CD4-positive, alpha-beta T cell treated with Interleukin-12 subunit alpha and Interleukin-12 subunit beta, for 1 hour (primary cell): ENCODE results near the gene SP100.
"Not testable (repeated sequence)": the region's sequence is repeated elsewhere in the genome, so short reads cannot be mapped to it uniquely, and the experiment has no call there.

Source experiments
- DNase-seq: peaks from one replicate; pipeline ENCODE4 v3.0.0-alpha.2; 2020

Gene SP100

GRCh38 chr2:230422149-230422548 is 6.1 kb downstream of the SP100 start:
- DNase-seq = no peak

- DNase-seq = no peak
Observed at GRCh38 chr2:230423851-230424458, 8.0 kb downstream of the SP100 start.

DNA sequence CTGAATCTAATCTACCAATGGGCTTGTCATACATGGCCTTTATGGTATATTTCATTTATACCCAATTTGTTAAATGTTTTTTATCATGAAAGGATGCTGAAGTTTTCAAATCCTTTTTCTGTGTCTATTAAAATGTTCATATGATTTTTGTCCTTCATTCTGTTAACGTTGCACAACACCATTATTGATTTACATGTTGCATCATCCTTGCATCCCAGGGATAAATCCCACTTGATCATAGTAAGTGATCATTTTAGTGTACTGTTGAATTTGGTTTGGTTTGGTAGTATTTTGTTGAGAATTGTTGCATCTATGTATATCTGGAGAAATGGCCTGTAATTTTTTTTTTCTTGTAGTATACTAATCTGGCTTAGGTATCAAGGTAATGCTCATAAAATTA is 9.4 kb downstream of the SP100 start:
- DNase-seq = no peak

DNA sequence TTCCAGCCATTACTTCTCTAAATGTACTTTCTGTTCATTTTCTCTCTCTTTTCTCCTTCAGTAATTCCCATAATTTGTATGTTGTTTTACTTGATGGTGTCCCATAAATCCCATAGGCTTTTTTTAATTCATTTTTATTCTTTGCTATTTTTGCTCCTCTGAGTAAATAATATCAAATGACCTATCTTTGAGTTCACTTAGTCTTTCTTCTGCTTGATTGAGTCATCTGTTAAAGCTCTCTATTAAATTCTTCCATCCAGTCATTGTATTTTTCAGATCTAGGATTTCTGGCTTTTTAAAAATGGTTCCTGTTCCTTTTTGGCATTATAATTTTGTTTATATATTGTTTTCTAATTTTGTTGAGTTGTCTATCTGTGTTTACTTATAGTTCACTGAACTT is 13.5 kb downstream of the SP100 start:
- DNase-seq = no peak

DNA sequence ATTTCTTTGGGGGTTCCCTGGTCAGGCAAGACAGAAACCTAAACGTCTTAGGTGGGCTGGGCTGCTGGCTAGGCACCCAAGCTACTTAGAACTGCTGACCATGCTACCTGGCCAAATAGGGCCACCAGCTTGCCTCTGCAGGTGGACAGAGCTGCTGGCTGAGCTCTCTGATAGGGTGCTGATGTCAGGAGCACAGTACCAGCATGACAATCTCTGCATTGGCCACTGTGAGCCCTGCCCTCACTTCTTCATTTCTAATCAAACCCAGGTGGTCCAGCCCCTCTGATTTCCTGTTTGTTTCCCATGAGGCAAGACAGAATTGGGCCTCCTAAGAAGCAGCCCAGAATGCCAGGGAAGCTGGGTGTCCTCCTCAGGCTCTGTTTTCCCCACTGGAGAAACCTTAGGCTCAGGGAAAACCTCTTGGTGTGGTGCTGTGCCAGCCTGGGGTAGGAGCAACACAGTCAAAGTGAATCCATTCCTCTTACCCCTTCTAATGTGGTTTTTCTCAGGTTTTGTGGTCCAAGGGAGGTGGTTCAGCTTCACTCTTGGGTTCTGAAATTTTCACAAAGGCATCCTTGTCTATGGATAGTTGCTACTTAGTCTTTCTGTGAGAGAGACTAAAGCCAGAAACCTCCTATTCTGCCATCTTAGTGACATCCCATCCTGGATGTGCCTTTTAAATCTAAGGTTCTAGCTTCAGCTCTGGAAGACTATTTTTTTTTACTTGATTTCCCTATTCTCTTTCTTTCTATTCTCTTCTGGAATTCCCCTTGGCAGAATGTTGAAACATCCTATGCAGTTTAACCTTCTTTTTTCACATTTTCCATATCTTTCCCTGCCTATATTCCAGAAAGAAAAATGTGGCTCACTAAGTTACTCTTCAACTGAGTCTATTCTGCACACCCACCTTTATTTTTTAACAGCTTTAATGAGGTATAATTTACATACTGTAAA is 15.2 kb downstream of the SP100 start:
- DNase-seq = no peak

GRCh38 chr2:230434677-230435324 is 18.8 kb downstream of the SP100 start:
- no peak for DNase-seq

GRCh38 chr2:230435431-230435830 is 19.4 kb downstream of the SP100 start:
- DNase-seq = no peak

GRCh38 chr2:230439121-230439520 is 23.1 kb downstream of the SP100 start:
- not testable (repeated sequence) for DNase-seq

- DNase-seq = peak; percentile 47
Observed at GRCh38 chr2:230439590-230439989, 23.6 kb downstream of the SP100 start.

GRCh38 chr2:230441227-230441897 is 25.4 kb downstream of the SP100 start:
- peak; percentile 67 for DNase-seq

DNA sequence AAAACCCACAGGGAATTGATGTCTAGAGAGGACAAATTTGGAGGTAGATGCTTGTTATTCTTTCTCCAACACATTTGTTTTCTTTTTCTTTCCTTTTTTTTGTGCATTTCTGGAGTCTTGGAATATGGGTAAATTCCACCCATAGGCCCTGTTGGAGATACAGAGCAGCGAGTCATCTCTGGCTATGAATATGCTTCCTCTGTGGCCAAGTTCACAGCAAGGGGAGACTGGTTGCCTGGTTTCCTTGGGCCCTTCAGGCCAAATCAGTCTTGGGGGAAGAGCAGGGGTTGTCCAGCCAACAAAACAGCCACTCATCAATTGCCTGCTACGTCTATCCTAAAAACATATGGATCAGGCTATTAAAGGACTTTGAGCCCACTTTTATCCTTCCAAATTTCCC is 27.5 kb downstream of the SP100 start:
- DNase-seq = no peak

DNA sequence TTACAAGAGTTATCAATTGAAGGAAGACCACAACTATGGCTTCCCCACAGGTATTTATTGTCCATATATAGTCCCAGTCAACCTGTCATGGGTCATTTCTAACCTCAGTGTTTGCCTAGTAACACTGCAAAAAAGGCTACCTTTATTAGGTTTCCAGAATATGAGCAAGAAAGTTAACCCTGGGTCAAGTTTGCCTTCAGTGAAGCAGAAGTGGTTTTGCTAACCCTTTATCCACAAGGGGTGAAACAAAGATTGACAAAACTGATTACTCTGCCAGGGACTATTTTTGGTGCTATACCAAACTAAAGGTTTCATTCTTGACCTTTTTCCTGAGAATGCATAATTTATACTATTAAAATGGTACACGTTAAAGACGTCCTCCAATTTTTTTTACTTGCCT is 28.8 kb downstream of the SP100 start:
- DNase-seq = no peak

- no peak for DNase-seq
Observed at GRCh38 chr2:230447036-230447435, 31.0 kb downstream of the SP100 start.

DNA sequence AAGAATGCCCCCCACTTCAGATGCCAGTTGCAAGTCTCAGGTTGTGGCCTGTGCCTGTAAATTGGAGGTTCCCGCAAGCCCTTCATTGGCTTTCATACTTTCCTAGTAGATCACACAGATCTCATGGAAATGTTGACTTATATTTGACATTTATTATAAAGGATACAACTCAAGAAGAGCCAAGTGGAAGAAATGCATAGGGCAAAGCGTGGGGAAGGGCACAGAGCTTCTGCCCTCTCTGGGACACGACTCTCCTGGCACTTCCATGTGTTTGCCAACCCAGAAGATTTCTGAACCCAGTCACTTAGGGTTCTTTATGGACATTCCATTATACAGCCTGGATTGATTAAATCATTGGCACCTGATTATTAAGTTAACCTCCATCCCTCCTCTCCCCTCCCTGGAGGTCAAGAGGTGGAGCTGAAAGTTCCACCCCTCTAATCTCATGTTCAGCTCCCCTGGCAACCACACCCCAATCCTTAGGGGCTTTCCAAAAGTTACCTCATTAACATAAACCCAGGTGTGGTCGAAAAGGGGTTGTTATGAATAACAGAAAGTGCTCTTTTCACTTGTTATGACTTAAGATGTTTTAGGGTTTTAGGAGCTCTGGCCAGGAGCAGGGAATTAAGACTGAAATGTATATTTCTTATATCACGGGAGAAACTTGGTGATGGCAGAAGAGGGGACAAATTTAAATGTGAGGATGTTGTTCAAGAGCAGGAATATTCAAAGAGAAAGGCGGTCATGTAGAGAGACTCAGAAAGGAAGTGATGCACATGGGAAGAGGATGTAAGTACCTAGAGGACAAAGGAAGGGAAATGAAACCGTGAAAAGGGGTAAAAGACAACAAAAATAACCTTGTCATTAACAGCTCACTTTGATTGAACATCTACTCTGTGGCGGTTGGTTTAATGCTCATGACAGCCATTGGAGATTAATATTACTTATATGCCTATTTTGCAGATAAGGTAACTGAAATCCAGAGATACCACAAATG is 31.8 kb downstream of the SP100 start:
- peak; percentile 53 for DNase-seq

DNA sequence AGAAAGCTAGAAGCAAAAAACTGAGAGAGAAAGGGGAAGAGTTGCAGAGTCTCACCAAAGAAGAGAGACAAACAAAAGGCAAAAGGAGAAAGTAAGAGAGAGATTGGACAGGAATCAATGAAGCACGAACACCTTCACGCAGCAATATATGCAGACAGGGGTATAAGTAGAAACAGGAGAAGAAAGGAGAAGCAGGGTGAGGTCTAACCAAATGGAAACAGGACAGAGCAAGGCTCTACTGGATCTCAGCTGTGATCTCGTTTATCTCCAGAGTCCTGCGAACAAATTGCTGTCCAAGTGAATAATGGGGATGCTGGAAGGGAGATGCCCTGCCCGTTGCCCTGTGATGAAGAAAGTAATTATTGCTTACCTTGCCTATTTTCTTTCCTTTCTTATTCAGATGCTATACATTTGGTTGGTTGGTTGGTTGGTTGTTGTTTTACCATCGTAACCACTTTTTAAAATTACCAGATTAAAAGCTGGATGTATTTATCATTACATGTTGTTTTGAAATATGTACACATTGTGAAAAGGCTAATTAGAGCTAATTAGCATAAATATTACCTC is 34.0 kb downstream of the SP100 start:
- no peak for DNase-seq

DNA sequence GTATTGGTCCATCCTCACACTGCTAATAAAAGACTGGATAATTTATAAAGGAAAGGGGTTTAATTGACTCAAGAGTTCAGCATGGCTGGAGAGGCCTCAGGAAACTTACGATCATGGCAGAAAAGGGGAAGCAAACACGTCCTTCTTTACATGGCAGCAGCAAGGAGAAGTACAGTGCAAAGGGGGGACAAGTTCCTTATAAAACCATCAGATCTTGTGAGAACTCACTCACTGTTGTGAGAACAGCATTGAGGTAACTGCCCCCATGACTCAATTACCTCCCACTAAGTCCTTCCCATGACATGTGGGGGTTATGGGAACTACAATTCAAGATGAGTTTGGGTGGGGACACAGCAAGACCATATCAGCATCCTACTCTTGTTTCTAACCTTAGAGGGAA is 37.0 kb downstream of the SP100 start:
- no peak for DNase-seq

GRCh38 chr2:230455005-230455684 is 39.1 kb downstream of the SP100 start:
- no peak for DNase-seq

DNA sequence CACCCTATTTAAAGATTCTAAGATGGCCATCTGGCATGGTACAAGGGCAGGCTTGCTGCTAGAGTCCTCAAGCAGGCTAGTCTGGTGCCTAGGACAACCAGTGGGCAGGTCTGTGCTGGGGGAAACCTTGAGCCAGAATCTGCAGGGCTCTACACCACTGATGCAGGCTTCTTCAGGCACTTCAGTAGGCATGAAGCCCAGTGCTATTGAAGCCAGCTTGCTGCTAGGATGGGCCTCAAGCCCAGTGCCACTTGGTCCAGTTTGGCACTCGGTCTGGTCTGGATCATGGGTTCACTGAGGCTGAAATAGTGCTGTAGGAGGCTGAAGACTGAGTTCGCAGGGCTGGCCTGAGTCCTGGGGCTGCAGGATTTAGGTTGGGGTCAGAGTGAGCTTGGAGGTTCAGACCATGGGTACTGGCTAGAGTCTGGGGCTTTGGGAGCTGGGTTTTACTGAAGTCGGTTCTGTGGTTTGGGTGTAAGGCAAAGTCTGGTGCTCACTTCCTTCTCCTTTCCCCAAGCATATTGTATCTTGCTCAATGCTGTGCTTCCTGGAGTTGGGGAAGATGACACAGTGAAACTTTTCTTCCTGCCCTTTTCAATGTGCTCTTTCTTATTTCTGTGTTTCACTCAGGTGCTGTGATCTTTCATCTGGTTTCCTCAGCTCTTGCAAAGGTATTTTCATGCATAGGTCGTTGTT is 41.2 kb downstream of the SP100 start:
- DNase-seq = no peak

DNA sequence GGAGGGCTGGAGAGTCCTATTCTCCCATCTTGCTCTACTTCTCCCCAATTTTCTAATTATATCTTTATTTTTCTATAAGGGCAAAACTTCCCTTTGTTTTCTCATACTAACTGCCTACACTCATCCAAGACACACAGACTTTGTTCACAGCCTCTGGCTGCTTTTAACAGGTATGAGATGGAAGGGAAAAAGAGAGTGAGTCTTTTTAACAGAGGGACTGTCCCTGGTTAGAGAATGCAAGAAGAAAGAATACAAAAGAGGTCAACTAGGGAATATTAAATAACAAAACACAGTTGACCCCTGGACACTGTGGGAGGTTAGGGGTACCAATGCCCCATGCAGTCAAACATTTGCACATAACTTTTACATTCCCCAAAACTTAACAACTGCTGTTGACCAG is 41.8 kb downstream of the SP100 start:
- no peak for DNase-seq

- no peak for DNase-seq
Observed at GRCh38 chr2:230459216-230459615, 43.2 kb downstream of the SP100 start.
